ENCODE results near the gene RASGRP2. TPM values are rescaled to one million over a fixed set of nuclear protein-coding genes. Genes with fewer than 3 reads are reported as not detected.

The RASGRP2 gene
- total and polyA plus RNA-seq, 3 donors from 2014 or later = 14.4 to 26.3 (median 24.0) TPM

DNA sequence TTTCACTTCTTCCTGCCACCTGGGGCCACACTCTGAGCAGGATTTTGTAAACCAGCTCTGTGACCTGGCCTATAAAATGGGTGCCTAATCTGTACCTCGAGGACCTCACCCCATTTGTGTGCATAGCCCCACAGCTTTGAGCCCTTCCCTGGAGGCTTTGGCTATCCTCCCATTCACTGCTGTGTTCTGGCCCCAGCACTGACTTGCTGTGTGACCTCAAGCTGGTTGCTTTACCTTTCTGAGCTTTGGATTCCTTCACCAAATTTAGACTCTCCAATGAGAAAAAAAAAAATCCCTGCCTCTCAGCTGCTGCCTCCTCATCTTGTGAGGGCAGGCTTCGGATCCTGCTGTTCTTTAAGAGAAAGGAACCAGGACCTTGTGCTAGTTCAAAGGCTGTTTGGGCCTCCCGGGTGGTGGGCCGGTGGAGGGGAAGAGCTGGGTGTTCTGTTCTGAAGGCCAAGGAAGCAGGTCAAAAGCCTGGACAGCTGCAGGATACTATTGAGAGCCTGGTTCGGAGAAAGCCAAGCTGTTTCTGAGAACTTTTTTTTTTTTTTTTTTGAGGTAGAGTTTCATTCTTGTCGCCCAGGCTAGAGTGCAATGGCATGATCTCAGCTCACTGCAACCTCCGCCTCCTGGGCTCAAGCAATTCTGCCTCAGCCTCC lies 16.9 kb upstream of the RASGRP2 start:
- intact Hi-C loops (cut with DNase I; ENCODE audit: low total_unique reads) = no loop called here
- DNase-seq = peak; percentile 69
- Histone ChIP-seq H3K4me1 (peaks cover 59% of the 10 kb centered on the region), H3K4me3 (no peak overlapping the region), H3K27ac (peak overlapping the region in 1 of 2 donors; percentile 70), H3K27me3 (no peaks in the 10 kb centered on the region), H3K36me3 (ENCODE audit: low read depth, missing control alignments) (no peaks in the 10 kb centered on the region), H3K9me3 (no peaks in the 10 kb centered on the region)
- WGBS, 2 donors = 38 to 44% methylated on average over 7 of the region's 7 CpGs
- TF ChIP-seq, protein P1, sequence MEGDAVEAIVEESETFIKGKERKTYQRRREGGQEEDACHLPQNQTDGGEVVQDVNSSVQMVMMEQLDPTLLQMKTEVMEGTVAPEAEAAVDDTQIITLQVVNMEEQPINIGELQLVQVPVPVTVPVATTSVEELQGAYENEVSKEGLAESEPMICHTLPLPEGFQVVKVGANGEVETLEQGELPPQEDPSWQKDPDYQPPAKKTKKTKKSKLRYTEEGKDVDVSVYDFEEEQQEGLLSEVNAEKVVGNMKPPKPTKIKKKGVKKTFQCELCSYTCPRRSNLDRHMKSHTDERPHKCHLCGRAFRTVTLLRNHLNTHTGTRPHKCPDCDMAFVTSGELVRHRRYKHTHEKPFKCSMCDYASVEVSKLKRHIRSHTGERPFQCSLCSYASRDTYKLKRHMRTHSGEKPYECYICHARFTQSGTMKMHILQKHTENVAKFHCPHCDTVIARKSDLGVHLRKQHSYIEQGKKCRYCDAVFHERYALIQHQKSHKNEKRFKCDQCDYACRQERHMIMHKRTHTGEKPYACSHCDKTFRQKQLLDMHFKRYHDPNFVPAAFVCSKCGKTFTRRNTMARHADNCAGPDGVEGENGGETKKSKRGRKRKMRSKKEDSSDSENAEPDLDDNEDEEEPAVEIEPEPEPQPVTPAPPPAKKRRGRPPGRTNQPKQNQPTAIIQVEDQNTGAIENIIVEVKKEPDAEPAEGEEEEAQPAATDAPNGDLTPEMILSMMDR (IDR thresholded peaks at IDR 0.05) = no peak
- TF ChIP-seq POLR2A (IDR thresholded peaks at IDR 0.05) = no peak

- no peaks in the 10 kb centered on the region for H3K36me3 ChIP-seq (ENCODE audit: low read depth, missing control alignments)
- no peaks in the 10 kb centered on the region for H3K9me3 ChIP-seq
- H3K27me3 ChIP-seq = no peaks in the 10 kb centered on the region
- peak; percentile 83 for DNase-seq
- no peak for TF ChIP-seq POLR2A (IDR thresholded peaks at IDR 0.05)
- TF ChIP-seq, protein P1 (IDR thresholded peaks at IDR 0.05) = no peak
- H3K27ac ChIP-seq = peak within 1 kb of the TSS; percentile 58 to 70
- peak within 1 kb of the TSS; percentile 22 to 31 for H3K4me3 ChIP-seq
- peaks cover 62% of the 10 kb centered on the region for H3K4me1 ChIP-seq
- intact Hi-C loops (cut with DNase I; ENCODE audit: low total_unique reads) = no loop called here
- 51 to 62% methylated on average over 19 to 24 of the region's 24 CpGs for WGBS, 2 donors
These were observed 16.1 kb upstream of the RASGRP2 start, which contains the start of gene PYGM for GRCh38 chr11:64759722-64760719. PYGM (minus strand) TSS chr11:64759974; CDS start chr11:64759898, 76 bp downstream.

- DNase-seq = no peak
- peak overlapping the region; percentile 58 to 70 for H3K27ac ChIP-seq
- intact Hi-C loops (cut with DNase I; ENCODE audit: low total_unique reads) = no loop called here
- TF ChIP-seq, protein P1 (IDR thresholded peaks at IDR 0.05) = no peak
- TF ChIP-seq POLR2A (IDR thresholded peaks at IDR 0.05) = no peak
- no peaks in the 10 kb centered on the region for H3K27me3 ChIP-seq
- H3K4me3 ChIP-seq = peak overlapping the region; percentile 22 to 31
- H3K4me1 ChIP-seq = peaks cover 65% of the 10 kb centered on the region
- 51 to 57% methylated on average over 9 to 21 of the region's 21 CpGs for WGBS, 2 donors
- no peaks in the 10 kb centered on the region for H3K36me3 ChIP-seq (ENCODE audit: low read depth, missing control alignments)
- H3K9me3 ChIP-seq = no peaks in the 10 kb centered on the region
These were observed 15.3 kb upstream of the RASGRP2 start for GRCh38 chr11:64759131-64759721.

GRCh38 chr11:64758330-64759079 lies 14.6 kb upstream of the RASGRP2 start:
- 71 to 87% methylated on average over 9 to 15 of the region's 15 CpGs for WGBS, 2 donors
- intact Hi-C loops (cut with DNase I; ENCODE audit: low total_unique reads) = no loop called here

More at GRCh38 chr11:64758330-64759079, 14.6 kb upstream of the RASGRP2 start:
- Histone ChIP-seq H3K4me1 (peaks cover 61% of the 10 kb centered on the region), H3K36me3 (ENCODE audit: low read depth, missing control alignments) (no peaks in the 10 kb centered on the region), H3K27me3 (no peaks in the 10 kb centered on the region), H3K4me3 (no peak overlapping the region), H3K27ac (peak overlapping the region; percentile 41 to 58), H3K9me3 (no peaks in the 10 kb centered on the region)
- DNase-seq = no peak
- TF ChIP-seq POLR2A (IDR thresholded peaks at IDR 0.05) = no peak
- TF ChIP-seq, protein P1 (IDR thresholded peaks at IDR 0.05) = no peak
